CD4-positive, alpha-beta T cell treated with Interleukin-4 for 4 hours (primary cell): ENCODE results near the gene RFLNA.
"Not testable (repeated sequence)": the region's sequence is repeated elsewhere in the genome, so short reads cannot be mapped to it uniquely, and the experiment has no call there.

Experiments used
- DNase-seq: peaks from one replicate; pipeline ENCODE4 v3.0.0-alpha.2; 2020

RFLNA gene

DNA sequence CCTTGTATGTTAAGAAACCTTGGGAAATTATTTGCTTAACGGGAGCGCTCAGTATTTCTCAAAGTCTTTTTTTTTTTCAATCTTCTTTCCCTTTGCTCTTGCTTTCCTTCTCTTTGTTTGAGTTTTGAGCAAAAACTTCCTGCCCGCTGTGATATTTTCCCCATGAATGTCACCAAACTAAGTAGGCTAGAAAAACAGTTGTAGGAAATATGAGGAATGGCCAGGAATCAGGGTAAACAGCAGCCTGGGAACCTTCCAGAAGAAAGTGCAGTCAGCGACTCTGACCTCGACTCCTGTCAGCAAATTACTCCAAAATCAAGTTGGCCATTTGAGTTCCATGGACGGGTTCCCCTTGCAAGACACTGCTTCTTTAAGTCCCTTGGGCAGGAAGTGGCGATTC lies 11.6 kb upstream of the RFLNA start:
- no peak for DNase-seq

DNA sequence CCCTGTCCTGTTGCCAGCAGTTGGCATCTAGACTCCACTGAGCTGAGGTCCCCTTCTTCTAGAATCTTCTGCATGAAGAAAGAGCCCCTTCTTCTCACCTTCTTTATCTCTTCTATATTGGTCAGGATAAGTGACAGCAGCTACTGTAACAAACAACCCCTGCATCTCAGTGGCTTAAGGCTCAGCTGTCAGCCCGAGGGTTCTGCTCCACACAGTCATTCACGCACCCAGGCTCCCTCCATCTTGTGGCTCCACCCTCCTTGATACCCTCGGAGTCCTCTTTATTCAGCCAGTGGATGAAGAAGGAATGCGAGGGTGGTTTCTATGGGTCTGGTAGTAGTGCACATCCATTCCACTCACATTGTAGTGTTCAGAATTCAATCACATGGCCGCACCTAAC lies 10.5 kb upstream of the RFLNA start:
- DNase-seq = no peak

DNA sequence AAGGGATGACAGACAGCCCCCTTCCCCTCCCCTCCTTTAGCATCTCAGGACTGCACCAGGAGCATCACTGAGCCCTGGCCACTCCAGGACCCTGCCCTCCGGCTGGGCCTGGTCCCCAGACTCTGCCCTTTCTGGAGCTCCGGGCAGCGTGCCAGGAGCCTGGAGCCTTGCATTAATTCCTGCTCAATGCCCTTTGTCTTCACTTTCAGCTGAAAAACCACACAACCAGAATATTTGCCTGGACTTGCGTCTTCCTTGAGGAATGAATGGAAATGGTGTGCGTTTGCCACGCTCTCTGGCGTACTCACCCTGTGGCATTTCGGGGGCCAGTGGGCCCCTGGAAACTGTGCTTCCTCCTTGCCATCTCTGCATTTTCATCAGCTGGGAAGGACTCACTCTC lies 8.5 kb upstream of the RFLNA start:
- no peak for DNase-seq

DNA sequence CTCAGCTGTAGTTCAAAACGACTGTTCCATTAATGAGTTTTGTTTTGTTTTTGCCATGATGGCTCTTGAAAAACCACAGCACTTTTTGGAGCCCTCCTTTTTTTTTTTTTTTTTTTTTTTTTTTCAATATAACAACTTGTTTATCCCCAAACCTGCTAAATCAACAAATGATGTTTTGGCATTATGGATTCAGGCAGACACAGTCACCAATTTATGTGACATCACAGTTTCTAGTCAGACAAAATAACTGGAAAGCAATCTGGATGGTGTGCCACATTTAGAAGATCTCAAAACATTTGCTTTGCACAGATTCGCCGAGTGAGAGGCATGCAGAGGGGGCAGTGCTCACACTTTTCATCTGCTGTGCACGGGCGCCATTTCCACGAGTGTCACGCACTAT lies 7.9 kb upstream of the RFLNA start:
- no peak for DNase-seq

DNA sequence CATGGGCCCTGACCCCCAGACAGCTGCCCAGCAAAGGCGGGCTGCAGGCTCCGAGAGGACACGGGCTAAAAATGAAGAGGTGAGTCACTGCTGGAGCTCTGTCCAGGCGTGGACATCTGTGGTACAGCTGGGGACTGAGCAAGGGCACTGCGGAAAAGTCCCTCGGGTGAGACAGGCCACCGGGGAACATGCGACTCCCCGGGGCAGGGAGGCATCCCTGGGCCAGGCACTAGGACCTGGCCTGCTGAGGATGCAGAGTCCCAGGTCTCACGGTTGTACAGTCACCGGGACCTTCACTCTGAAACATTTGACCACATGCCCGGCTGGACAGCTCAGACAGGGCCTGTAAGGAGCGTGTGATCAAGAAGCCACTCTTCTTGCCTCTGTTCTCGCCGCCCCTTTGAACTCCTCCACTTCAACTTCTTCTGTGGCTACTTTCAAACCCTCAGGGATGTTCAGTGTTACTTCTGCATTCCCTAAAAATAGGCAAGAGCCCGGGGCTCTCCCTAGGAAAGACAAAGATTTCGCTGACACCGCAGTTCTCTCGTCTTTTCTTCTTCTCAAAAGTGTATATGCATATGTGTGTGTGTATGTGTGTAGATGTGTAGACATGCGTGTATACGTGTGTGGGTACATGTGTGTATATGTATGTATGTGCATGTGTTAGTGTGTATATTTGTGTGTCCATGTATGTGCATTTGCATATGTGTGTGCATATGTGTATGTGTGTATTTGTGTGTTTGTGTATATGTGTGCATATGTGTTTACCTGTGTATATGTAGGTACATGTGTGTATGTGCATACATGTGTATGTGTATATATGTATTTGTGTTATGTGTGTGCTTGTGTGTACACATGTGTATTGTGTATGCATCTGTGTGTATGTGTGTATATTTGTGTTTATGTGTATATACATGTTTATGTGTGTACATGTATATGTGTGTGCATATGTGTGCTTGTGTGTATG lies 5.0 kb upstream of the RFLNA start:
- DNase-seq = no peak

DNA sequence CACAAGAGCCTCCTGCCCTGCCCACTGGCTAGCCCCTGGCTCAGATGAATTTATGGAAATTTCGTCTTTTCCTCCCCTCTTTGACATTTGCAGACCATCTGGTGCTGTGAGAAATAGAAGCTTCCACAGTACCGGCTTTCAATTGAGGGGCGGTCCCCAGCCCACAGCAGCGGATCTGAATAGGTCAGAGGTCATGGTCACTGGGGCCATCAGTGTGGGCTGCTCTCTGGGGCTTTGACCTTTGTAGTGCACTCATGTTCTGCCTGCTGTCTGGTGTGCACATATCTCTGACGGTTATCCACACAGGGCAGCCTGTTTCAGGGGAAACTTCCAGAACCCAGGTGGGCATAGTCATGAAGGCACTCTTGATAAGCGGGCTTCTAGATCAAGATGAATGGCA lies 2.5 kb upstream of the RFLNA start:
- no peak for DNase-seq

DNA sequence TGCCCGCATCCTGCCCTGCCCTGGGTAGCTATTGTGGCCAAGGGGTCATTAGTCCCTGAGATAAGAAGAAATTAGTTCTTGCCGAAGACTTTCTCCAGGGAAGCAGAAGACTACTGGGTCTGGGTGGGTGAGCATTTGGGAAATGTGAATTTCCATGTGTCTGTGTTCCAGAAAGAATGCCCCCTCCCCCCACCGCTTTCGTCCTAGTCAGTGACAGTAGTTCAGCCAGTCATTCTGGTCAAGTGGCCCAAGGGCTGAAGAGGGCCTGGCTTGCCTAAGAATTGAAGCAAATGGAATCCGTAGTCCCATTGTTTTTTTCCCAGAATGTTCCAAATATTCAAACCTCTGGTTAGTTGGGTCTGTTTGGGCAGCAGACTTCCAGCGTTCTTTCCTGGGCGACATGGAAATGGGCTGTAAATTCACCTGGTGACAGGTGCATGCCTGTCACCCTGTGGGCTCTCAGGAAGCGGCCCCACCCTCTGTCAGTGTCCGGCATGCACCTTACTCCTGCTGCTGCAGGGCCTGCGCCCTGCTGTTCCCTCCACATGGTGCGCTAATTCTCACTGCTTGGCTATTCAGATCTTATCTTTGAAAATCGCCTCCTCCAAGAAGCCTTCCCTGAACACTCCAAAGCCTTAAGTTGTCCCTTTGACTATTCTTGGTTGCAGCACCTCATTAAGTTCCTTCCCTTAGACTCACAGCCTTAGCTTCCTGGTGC lies 1.4 kb upstream of the RFLNA start:
- DNase-seq = no peak

DNA sequence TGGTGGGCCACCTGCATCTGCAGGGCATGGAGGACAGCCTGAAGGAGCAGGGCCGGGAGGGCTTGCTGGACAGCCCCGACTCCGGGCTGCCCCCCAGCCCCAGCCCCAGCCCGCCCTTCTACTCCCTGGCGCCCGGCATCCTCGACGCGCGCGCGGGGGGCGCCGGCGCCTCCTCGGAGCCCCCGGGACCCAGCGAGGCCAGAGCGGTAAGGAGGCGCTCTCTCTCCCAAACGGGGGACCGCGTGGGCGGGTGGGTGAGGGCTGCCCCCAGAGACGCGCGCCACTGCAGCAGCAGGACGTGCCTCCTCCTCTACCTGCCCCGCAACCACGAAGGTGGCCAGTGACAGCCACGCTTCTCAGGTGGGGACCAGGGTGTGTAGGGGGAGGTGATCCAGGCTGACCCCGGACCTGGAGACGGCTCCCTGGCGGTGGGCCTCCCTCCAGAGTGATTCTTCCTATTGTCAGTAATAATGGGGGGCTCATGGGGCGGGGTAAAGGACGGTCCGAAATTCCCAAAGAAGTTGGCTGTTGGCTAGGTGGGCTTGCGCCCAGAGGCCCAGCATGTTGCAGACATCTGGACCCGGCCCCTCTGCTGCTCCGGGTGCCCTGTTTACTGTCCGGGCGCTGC lies 652 bp downstream of the RFLNA start:
- DNase-seq = no peak

DNA sequence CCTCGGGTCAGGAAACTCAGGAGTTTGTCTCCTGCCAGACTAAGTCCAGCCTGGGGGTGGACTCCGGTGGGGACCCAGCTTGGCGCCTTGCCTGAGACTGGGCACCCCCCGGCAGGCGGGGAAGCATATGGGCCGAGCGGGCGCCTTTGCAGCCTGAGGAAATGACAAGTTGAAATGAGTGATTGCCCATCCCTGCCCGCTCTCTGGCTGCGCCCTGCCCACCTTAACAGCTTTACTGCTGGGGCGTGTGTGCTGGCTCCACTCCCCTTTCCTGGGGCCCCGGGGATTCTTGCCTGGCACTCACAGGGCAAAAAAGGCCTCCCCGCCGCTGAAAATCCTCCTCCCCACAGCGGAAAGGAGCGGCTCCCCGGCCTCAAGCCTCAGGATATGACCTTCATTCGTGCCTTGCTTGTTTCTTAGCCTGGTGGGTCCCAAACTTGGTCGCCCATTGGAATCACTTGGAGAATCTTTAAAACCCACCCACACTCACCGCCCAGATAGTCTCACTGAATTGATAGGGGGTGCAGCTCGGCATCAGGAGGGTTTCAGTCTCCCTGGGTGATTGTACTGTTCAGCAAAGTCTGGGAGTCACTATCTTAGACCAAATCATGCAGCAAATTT lies 1.5 kb downstream of the RFLNA start:
- DNase-seq = no peak

DNA sequence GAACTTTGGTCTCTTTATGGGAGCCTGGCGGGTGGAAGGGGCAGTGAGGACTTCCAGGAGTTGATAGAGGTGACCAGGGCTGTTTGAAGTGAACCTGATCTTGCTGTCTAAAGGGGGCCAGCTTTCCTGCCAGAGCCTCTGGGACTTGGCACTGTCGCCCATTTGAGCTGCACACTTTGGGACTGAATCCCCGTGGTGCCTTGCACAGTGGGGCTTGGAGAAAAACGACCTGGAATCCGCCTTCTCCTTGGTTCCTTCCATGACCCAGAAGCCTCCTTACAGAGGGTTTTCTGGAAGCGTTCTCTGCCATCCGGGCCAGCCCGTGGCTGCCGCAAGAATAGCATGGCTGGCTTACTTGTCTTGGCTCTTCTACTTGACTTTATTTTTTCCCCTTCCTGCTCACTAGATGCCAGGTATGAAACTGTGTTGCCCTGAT lies 2.0 kb downstream of the RFLNA start:
- no peak for DNase-seq

DNA sequence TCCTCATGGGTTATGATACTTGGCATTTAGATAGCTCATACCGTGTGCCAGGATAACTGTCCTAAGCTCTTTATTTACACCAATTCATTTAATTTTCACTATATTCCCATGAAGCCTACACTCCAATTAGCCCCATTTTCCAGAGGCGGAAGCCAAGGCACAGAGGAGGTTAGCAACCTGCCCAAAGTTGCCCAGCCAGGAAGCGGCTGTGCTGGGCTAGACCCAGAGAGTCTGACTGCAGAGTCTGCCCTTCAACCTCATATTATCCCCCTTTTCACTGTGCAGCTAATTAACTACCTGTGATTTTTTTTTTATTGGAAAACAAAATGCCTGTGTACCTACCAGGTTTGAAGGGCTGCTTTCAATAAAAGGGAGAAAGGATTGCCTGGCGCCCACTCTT lies 2.5 kb downstream of the RFLNA start:
- no peak for DNase-seq

DNA sequence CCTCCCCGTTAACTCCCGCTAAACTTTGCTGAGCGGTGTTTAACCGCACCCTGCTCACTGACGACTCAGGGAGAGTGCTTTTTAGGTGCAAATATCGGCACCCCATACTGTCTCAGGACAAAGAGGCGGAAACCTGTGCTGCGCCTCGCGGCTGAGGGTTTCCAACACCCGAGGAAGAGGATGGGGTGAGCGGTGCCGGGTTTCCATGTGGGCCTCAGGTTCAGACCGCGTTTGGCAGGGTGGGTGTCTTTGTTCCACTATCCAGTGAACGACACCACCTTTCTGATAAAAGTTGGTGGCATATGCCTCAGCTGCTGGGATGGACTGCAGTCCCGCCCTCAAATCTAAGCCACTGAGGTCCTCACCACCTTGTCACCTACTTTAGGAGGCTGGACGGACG lies 3.0 kb downstream of the RFLNA start:
- no peak for DNase-seq

DNA sequence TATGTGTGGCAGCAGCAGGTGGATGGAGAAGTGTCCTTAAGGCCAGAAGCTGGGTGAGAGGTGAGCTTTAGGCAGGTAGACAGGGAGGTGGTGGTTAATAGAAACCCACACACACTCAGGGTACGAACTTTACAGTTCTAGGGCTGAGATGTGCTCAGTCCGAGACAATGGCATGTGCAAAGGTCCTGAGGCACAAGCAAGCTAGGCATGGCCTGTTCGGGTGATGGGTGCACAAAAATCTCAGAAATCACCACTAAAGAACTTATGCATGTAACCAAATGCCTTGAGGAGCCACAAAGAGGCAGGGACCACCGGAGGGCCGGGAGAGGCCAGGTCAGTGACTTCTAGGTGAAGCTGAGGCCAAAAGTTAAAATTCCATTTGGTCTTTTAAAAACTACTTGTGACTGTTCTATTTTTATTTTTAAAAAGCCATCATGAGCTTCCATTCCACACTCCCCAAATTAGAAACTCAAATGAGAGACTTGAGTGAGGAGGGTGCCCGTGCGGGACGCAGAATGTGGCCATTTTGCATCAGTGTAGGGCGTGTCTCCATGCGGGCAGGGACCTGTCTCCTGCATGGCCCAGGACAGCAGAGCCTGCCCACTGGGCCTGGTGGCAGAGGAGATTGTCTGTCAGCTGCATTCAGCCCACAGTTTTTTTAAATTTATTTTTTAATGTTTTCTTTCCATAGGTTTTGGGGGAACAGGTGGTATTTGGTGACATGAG lies 4.0 kb downstream of the RFLNA start:
- DNase-seq = no peak

DNA sequence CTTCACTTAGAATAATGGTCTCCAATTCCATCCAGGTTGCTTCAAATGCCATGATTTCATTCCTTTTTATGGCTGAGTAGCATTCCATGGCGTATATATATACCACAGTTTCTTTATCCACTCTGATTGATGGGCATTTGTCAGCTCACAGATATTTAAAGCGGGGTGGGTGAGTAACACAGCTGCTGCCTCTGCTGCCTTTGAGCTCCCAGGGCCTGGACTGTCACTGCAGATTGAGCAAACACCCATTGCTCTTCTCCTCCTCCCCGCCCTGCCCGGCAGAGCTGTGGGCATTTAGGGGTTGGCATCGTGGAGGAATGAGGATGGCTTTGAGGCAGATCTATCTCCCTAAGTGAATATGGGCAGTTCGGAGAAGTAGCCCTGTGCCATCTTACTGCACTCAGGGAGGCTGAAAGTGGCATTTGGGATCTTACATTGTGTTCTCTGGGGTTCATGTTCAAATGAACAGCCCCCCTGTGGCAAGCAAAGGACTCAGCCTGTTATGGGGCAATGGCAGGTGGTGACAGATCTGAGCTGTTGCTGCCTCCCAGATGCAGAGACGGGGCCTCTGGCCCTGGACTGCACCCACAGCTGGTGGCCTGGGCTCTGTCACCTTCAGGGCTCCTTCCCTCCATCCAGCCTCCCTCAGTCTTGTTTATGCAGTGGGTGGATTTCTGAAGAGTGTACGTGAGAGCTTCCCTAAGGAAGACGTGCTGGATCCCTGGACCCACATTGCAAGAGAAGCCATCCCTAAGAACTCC lies 4.9 kb downstream of the RFLNA start:
- DNase-seq = no peak

DNA sequence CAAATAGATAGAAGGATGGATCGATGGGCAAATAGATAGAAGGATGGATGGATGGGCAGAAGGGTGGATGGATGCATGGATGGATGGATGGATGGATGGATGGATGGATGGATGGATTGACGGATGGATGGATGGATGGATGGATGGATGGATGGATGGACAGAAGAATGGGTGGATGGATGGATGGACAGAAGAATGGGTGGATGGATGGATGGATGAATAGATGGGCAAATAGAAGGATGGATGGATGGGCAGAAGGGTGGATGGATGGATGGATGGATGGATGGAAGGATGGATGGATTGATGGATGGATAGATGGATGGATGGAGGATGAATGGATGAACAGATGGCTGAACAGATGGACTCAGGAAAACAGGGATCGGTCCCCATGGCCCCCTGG lies 5.8 kb downstream of the RFLNA start:
- DNase-seq = not testable (repeated sequence)

DNA sequence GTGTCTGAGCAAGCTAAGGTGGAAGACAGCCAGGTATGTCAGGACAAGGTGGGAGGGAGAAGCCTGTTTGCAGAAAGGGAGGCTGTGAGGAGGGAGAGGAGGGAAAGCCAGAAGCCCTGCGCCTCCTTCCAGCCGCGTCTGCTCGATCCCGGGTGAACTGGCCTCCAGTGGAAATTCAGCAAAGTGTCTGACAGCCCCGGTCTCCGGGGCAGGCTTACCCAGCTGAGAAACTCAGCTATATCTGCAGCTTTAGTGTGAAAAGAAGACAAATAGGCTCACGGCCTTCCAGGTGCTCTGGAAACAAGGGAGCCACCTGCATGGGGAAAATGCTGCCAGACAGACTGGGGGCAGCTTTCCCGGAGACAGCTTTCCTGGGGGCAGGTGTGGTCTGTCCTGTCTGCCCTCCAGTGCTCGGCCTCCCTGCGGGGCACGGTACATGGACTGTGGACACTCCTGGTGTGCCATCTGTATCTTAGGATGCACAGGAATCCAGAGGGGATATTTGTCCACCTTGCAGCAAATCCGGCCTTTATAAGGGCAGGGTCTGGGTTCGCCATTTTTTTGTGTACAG lies 6.3 kb downstream of the RFLNA start:
- no peak for DNase-seq

DNA sequence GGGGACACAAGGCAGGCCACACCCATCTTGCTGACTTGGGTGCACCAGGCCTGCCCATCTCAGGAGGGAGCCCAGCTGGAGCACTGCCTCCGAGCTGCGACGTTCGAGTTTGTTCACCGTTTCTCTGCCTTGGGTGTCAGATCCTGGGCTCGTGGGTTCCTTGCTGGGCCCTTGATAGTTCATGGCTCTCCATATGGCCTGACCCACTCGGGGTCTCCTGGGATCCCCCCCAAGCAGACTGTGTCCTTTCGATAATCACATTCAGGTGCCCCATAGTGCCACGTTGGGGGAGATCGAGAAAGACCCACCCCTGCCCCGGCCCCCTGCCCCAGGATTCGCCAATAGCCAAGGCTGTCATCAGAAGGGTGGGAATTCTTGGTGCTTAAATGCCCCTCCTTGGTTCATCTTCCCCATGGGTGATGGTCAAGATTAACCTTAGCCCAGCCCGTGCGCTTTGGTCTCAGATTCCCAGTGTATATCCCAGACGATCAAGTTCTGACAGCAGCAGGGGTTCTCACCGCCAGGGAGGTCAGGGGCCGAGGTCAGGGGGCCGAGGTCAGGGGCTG lies 7.4 kb downstream of the RFLNA start:
- DNase-seq = no peak

DNA sequence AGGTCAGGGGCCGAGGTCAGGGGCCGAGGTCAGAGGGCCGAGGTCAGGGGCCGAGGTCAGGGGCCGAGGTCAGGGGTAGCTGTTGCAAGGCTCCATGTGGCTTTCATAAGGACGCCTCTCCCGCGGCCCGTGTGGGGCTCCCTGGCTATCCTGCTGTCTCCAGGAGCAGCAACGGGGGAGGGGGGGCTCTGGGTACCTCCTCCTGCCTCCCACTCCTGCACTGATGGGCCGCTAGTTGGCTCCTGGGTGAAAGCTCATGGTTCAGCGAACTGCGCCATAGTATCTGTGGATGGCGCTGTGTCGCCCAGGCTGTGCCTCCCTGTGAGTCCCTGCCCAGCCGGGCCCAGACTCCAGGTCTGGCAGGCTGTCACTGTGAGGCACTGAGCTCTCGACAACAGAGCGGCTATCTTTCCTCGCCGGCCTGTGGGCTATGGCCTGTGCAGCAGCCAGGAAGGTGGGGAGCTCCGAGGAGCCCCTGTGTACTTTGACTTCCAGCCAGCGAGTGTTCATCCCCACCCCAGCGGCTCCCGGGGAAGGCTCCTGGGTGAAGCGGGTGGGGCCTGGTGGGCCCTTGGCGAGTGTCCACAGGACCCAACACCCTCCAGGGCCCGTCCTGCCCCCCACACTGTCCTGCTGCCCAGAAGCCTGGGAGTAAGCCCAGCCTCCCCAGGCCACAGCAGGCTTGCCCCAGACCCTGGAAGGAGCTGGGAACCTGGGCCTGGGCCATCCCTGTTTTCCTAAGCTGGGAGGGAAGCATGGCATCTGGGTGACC lies 8.1 kb downstream of the RFLNA start:
- DNase-seq = no peak

DNA sequence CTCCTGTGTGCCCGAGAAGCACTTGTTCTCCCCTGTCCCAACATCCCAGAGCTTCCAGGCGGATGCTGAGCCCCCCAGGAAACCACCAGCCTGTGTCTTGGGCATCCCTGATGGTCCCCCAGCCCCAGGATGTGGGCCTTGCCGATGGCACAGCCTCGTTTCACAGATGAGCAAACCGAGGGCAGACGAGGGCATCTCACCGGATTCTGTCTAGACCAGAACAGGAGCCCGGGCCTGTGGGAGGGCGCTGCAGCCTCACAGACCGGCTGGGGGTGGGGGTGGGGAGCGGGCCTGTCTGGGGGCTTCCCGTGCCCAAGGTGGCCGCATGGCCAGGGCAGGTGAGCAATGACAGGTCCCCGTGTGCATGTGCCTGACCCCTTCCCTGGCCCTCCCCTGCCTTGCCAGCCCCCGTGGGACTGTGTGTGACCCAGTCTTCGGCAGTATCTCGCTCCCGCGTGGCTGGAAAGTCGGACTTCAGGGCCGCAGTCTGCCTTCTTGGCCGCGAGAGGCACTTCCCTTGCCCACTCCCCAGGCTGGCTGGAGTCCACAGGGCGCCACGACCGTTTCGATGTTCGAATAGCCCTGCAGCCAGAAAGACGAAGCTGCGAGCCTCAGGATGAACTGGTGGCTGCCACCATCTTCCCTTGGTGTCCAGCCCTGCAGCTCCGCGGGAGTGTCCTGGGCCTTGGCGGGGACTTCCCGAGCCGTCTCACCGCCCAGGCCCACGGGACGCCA lies 8.9 kb downstream of the RFLNA start:
- no peak for DNase-seq
